Upper lobe of right lung (tissue), 1 donor: ENCODE measurements around the gene CPEB4. TPM values are rescaled to one million over a fixed set of nuclear protein-coding genes. Genes with fewer than 3 reads are reported as not detected.

Experiments used
- ATAC-seq: fragments of 200-7000 bp; cut with Tn5 transposase; one replicate; pipeline ENCODE4 v1.9.1; 2020; ENCODE audit warnings: mild to moderate bottlenecking, moderate library complexity
- DNase-seq: peaks from one replicate; pipeline ENCODE4 v3.0.0-alpha.2; 2020
- H3K27ac ChIP-seq: fragments of 200-600 bp; one replicate; pipeline ENCODE4 v1.8.0; 2022
- H3K27me3 ChIP-seq: fragments of 200-600 bp; one replicate; pipeline ENCODE4 v1.8.0; 2022; ENCODE audit warnings: mild to moderate bottlenecking
- H3K36me3 ChIP-seq: fragments of 200-600 bp; one replicate; pipeline ENCODE4 v1.8.0; 2022
- H3K4me1 ChIP-seq: fragments of 200-600 bp; one replicate; pipeline ENCODE4 v1.8.0; 2022
- H3K4me3 ChIP-seq: fragments of 200-600 bp; one replicate; pipeline ENCODE4 v1.8.0; 2022; ENCODE audit warnings: mild to moderate bottlenecking
- H3K9me3 ChIP-seq: fragments of 200-600 bp; one replicate; pipeline ENCODE4 v1.8.0; 2022
- intact Hi-C: fragments of 100-400 bp; cut with DNase I; formaldehyde crosslinking; loops from one replicate; pipeline ENCODE4 v1.11.0; 2022
- total RNA-seq: library from RNA; stranded (reverse); fragmentation: NEBNext Ultra II Directional; extraction: Animal tissue kit (Norgen Biotek cat#: 25700); gene quantifications from one replicate; pipeline ENCODE4 v1.2.1, GENCODE V29; 2021
- TF ChIP-seq, protein P1 (sequence below): fragments of 200-600 bp; IDR thresholded peaks from one replicate; pipeline ENCODE4 v1.8.0; 2022; ENCODE audit warnings: antibody characterized with exemption
- donor health status: DM: no; HTN: yes; CAD: no; lungs with severe emphysema.

Gene CPEB4
- total RNA-seq, 1 donor from 2014 or later, result 62.4 TPM

DNA sequence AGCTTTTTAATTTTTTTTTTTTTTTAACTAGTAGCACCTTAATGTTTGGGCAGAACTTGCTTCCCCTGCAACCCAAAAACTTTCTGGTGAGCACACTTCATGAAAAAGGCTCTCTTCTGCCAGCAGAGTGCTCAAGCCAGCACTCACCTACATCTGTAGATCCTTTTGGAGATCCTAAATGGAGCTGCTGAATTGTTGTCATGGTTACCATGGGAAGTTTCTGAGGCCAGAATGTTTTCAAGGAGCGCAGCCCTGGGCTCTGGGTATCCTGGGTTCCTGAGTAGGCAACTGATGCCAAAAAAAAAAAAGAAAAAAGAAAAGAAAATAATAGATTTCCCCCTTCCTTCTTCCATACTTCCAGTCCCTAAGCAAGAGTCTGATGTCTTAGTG lies 3.1 kb upstream of the CPEB4 start:
- Histone ChIP-seq H3K27me3 (no peaks in the 10 kb centered on the region), H3K9me3 (no peaks in the 10 kb centered on the region), H3K27ac (peak overlapping the region; percentile 30), H3K4me3 (no peak overlapping the region), H3K36me3 (no peaks in the 10 kb centered on the region), H3K4me1 (peaks cover 16% of the 10 kb centered on the region)
- DNase-seq (no peak), ATAC-seq (no peak)
- TF ChIP-seq, protein P1, sequence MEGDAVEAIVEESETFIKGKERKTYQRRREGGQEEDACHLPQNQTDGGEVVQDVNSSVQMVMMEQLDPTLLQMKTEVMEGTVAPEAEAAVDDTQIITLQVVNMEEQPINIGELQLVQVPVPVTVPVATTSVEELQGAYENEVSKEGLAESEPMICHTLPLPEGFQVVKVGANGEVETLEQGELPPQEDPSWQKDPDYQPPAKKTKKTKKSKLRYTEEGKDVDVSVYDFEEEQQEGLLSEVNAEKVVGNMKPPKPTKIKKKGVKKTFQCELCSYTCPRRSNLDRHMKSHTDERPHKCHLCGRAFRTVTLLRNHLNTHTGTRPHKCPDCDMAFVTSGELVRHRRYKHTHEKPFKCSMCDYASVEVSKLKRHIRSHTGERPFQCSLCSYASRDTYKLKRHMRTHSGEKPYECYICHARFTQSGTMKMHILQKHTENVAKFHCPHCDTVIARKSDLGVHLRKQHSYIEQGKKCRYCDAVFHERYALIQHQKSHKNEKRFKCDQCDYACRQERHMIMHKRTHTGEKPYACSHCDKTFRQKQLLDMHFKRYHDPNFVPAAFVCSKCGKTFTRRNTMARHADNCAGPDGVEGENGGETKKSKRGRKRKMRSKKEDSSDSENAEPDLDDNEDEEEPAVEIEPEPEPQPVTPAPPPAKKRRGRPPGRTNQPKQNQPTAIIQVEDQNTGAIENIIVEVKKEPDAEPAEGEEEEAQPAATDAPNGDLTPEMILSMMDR, result no peak
- intact Hi-C loops, result no loop called here

DNA sequence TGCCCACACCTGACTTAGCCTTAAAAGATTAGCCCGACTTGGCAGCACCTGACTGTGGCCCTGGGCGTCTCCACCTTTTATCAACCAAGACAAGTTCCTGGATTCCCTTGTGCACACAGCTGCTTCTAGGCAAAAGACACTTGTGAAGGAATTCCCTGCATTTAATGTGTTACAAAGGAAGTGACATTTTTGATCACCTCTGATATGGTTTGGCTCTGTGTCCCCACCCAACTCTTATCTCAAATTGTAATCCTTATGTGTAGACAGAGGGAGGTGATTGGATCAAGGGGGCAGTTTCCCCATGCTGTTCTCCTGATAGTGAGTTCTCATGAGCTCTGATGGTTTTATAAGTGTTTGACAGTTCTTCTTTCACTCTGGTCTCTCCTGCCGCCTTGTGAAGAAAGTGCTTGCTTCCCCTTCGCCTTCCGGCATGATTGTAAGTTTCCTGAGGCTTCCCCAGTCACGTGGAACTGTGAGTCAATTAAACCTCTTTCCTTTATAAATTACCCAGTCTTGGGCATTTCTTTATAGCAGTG lies 2.6 kb upstream of the CPEB4 start:
- DNase-seq (no peak), ATAC-seq (no peak)
- H3K36me3 ChIP-seq, result no peaks in the 10 kb centered on the region
- H3K4me3 ChIP-seq, result no peak overlapping the region
- TF ChIP-seq, protein P1, result no peak
- H3K27ac ChIP-seq, result peak overlapping the region; percentile 30
- peaks cover 16% of the 10 kb centered on the region for H3K4me1 ChIP-seq
- no peaks in the 10 kb centered on the region for H3K9me3 ChIP-seq
- no peaks in the 10 kb centered on the region for H3K27me3 ChIP-seq
- intact Hi-C loops, result no loop called here

DNA sequence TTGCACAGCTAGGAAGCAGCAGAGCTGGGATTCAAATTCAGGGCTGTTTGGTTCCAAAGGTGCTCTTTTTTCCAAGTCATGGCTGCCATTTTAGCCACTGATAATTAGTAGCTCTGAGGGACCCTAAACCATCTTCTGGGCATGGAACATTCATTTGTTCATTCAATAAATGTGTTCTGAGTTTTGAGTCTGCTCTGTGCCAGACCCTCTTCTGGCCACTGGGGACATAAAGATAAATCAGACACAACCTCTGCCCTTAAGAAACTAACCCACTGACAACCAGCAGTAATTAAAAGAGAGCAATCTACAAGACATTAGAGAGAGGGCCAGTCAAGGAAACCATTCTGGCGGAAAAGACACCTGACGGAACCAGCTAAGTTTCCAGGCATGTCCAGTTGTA lies 2.0 kb upstream of the CPEB4 start:
- no peaks in the 10 kb centered on the region for H3K9me3 ChIP-seq
- TF ChIP-seq, protein P1, result no peak
- peaks cover 16% of the 10 kb centered on the region for H3K4me1 ChIP-seq
- no peak overlapping the region for H3K4me3 ChIP-seq
- no peak for ATAC-seq
- no peaks in the 10 kb centered on the region for H3K27me3 ChIP-seq
- H3K36me3 ChIP-seq, result no peaks in the 10 kb centered on the region
- peak overlapping the region; percentile 30 for H3K27ac ChIP-seq
- no peak for DNase-seq
- intact Hi-C loops, result no loop called here

DNA sequence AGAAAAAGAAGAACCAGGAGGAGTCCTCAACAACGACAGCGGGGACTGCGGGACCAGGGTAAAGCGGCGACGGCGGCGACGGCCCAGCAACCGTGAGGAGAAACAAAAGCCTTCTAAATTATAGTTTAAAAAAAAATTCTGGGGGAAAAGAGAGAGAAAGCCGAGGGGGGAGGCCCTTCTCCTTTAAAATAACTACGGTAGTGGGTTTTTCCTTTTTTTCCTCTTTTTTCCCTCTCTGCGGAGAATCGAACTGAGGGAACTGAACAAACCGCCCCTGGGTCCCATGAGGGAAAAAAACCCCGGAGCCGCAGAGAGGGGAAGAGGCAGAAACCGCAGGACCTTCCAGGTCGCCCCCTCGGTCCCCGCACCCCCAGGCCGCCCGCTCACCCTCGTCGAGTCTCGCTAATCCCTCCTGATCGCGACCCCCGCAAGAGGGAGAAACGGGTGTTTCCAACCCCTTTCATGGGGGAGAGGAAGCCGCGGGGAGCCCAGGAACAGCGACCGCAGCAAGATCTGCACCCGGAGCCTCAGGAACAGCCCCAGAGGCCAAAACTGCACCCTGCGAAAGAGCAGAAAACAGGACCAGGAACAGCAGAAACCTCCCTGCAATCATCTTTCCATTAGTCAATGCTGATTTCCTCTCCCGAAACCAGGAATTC lies 453 bp downstream of the CPEB4 start:
- intact Hi-C loops, result no loop called here
- DNase-seq, result peak; percentile 74
- H3K27me3 ChIP-seq, result no peaks in the 10 kb centered on the region
- H3K4me3 ChIP-seq, result peak overlapping the region; percentile 77
- ATAC-seq, result peak; percentile 1
- H3K9me3 ChIP-seq, result no peaks in the 10 kb centered on the region
- peak overlapping the region; percentile 97 for H3K27ac ChIP-seq
- H3K4me1 ChIP-seq, result peaks cover 33% of the 10 kb centered on the region
- TF ChIP-seq, protein P1, result no peak
- H3K36me3 ChIP-seq, result no peaks in the 10 kb centered on the region

DNA sequence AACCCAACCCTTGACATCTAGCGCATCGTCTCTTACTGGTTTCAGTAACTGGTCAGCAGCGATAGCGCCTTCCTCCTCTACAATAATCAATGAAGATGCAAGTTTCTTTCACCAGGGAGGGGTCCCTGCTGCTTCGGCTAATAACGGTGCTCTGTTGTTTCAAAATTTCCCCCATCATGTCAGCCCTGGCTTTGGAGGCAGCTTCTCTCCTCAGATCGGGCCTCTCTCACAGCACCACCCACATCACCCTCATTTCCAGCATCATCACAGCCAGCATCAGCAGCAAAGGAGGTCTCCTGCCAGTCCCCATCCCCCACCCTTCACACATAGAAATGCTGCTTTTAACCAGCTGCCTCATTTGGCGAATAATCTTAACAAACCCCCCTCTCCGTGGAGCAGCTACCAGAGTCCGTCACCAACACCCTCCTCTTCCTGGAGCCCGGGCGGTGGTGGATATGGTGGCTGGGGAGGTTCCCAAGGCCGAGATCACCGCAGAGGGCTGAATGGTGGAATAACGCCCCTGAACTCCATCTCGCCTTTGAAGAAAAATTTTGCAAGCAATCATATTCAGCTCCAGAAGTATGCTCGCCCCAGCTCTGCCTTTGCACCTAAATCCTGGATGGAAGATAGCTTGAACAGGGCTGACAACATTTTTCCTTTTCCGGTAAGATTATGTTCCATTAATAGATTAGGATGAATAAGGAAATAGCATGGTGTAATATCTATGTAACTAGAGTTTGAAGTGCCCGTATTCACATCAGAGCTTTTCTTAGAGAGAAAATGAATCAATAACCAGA lies 2.2 kb downstream of the CPEB4 start:
- no peaks in the 10 kb centered on the region for H3K9me3 ChIP-seq
- peak overlapping the region; percentile 77 for H3K4me3 ChIP-seq
- peak overlapping the region; percentile 48 for H3K27ac ChIP-seq
- no peaks in the 10 kb centered on the region for H3K36me3 ChIP-seq
- intact Hi-C loops, result no loop called here
- DNase-seq (no peak), ATAC-seq (no peak)
- H3K27me3 ChIP-seq, result no peaks in the 10 kb centered on the region
- peaks cover 39% of the 10 kb centered on the region for H3K4me1 ChIP-seq
- TF ChIP-seq, protein P1, result no peak
